ENCODE results near the gene PLXDC2.

PLXDC2 gene

GRCh38 chr10:20289070-20289828 is 473.0 kb downstream of the PLXDC2 start:
- DNase-seq: no peak

- no peak for DNase-seq
Observed at GRCh38 chr10:20298417-20298816, 482.2 kb downstream of the PLXDC2 start.

GRCh38 chr10:20299034-20299736 is 483.0 kb downstream of the PLXDC2 start:
- DNase-seq: no peak

- no peak for DNase-seq
Observed at GRCh38 chr10:20300735-20301134, 484.5 kb downstream of the PLXDC2 start.

- no peak for DNase-seq
Observed at GRCh38 chr10:20302033-20302432, 485.8 kb downstream of the PLXDC2 start.

- no peak for DNase-seq
Observed at GRCh38 chr10:20303453-20304152, 487.4 kb downstream of the PLXDC2 start.

- DNase-seq: no peak
Observed at GRCh38 chr10:20313665-20314064, 497.4 kb downstream of the PLXDC2 start.

- DNase-seq: no peak
Observed at GRCh38 chr10:20314431-20314830, 498.2 kb downstream of the PLXDC2 start.

GRCh38 chr10:20327954-20328353 is 511.7 kb downstream of the PLXDC2 start:
- DNase-seq: no peak

GRCh38 chr10:20330246-20330645 is 514.0 kb downstream of the PLXDC2 start:
- DNase-seq: no peak

- no peak for DNase-seq
Observed at GRCh38 chr10:20334559-20334958, 518.3 kb downstream of the PLXDC2 start.
